GM23338 (cell line): ENCODE measurements around the gene CLEC1B.

Experiments
- STAT1 ChIP-seq: IDR thresholded peaks from one replicate; pipeline ENCODE4 v1.6.1; 2016; ENCODE audit warnings: antibody characterized with exemption; ENCODE audit not compliant: unreplicated experiment
- TF ChIP-seq, protein P1 (sequence below), 2 experiments: fragments of 200-600 bp in 1 of 2; sonication (generic) in 1 of 2; conservative IDR thresholded peaks; 2 replicates each; pipeline versions ENCODE4 v1.5.1 to v1.6.1; 2016 to 2017; ENCODE audit warnings: antibody characterized with exemption in 2 of 2, low read depth in 2 of 2, mild to moderate bottlenecking in 2 of 2, moderate library complexity in 1 of 2
- TF ChIP-seq, protein P2 (sequence below): IDR thresholded peaks from one replicate; pipeline ENCODE4 v1.6.1; 2018; ENCODE audit warnings: antibody characterized with exemption; ENCODE audit not compliant: unreplicated experiment

DNA sequence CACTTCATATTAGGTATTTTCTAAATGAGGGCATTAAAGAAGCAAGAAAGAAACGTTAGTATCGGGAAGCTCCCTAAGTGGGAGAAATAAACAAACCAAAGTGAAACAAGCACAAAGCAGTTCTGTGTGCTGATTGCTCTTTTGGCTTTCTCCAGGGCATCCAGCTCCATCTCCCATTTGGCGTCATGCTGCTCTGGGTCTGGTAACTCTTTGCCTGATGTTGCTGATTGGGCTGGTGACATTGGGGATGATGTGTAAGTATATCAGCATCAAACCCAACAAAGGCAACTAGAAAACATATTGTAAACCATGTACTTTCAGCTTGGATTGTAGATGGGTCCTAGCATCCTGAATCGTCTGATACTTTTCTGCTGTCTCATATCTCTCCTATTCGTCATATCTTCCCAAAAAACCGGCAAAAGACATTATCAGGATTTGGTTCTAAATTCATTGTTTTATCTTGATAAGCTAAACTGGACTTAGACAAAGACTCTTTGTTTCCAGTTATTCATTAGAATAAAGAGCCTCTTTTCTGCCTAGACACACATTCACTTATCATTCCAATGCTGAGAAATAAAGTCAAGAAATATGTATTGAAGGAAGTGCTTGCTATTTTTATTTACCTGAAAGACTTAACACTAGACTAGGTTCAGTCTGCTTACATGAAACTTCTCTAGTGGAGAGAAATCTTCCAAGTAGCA lies 13.9 kb upstream of the CLEC1B start:
- TF ChIP-seq, protein P1, sequence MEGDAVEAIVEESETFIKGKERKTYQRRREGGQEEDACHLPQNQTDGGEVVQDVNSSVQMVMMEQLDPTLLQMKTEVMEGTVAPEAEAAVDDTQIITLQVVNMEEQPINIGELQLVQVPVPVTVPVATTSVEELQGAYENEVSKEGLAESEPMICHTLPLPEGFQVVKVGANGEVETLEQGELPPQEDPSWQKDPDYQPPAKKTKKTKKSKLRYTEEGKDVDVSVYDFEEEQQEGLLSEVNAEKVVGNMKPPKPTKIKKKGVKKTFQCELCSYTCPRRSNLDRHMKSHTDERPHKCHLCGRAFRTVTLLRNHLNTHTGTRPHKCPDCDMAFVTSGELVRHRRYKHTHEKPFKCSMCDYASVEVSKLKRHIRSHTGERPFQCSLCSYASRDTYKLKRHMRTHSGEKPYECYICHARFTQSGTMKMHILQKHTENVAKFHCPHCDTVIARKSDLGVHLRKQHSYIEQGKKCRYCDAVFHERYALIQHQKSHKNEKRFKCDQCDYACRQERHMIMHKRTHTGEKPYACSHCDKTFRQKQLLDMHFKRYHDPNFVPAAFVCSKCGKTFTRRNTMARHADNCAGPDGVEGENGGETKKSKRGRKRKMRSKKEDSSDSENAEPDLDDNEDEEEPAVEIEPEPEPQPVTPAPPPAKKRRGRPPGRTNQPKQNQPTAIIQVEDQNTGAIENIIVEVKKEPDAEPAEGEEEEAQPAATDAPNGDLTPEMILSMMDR (conservative IDR thresholded peaks at IDR 0.05; ENCODE audit: low read depth in 2 of 2) = no peak
- TF ChIP-seq STAT1 = no peak
- TF ChIP-seq, protein P2, sequence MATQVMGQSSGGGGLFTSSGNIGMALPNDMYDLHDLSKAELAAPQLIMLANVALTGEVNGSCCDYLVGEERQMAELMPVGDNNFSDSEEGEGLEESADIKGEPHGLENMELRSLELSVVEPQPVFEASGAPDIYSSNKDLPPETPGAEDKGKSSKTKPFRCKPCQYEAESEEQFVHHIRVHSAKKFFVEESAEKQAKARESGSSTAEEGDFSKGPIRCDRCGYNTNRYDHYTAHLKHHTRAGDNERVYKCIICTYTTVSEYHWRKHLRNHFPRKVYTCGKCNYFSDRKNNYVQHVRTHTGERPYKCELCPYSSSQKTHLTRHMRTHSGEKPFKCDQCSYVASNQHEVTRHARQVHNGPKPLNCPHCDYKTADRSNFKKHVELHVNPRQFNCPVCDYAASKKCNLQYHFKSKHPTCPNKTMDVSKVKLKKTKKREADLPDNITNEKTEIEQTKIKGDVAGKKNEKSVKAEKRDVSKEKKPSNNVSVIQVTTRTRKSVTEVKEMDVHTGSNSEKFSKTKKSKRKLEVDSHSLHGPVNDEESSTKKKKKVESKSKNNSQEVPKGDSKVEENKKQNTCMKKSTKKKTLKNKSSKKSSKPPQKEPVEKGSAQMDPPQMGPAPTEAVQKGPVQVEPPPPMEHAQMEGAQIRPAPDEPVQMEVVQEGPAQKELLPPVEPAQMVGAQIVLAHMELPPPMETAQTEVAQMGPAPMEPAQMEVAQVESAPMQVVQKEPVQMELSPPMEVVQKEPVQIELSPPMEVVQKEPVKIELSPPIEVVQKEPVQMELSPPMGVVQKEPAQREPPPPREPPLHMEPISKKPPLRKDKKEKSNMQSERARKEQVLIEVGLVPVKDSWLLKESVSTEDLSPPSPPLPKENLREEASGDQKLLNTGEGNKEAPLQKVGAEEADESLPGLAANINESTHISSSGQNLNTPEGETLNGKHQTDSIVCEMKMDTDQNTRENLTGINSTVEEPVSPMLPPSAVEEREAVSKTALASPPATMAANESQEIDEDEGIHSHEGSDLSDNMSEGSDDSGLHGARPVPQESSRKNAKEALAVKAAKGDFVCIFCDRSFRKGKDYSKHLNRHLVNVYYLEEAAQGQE = no peak
